GM13976 (cell line): ENCODE results near the gene SLC46A1.

Experiments used
- DNase-seq: peaks from one replicate; pipeline ENCODE4 v3.0.0; 2012; ENCODE audit warnings: low spot score
- CTCF ChIP-seq: IDR thresholded peaks from 2 replicates; pipeline ENCODE4 v1.5.1; 2012; ENCODE audit warnings: borderline replicate concordance, mild to moderate bottlenecking; ENCODE audit not compliant: insufficient read depth; ENCODE audit errors: extremely low read depth, missing control alignments, control extremely low read depth
- in situ Hi-C: fragments of 300-500 bp; cut with MboI; formaldehyde crosslinking; loops from one replicate; pipeline ENCODE4 v1.12.0; 2022; ENCODE audit warnings: low sequenced_read_pairs, mixed read lengths, inconsistent platforms; ENCODE audit not compliant: unreplicated experiment

SLC46A1 gene

GRCh38 chr17:28372203-28372944 lies 33.6 kb downstream of the SLC46A1 start:
- peak; percentile 63 for DNase-seq
- in situ Hi-C loops = loop anchor here (10.0 kb wide), 1 partner anchor 62 kb away; no protein-coding TSS in a partner anchor
- no peak for TF ChIP-seq CTCF

- DNase-seq = peak; percentile 96
- TF ChIP-seq CTCF = no peak
- in situ Hi-C loops = loop anchor here (10.0 kb wide), 1 partner anchor 63 kb away; no protein-coding TSS in a partner anchor
Observed at GRCh38 chr17:28371245-28372202, 34.5 kb downstream of the SLC46A1 start, which contains the start of gene SARM1. Gene SARM1, plus strand, starts transcription at chr17:28371694. Its CDS starts 339 bp downstream, at chr17:28372033.

GRCh38 chr17:28370744-28371103 lies 35.3 kb downstream of the SLC46A1 start:
- DNase-seq = no peak
- TF ChIP-seq CTCF = no peak
- in situ Hi-C loops = loop anchor here (10.0 kb wide), 1 partner anchor 64 kb away; no protein-coding TSS in a partner anchor

GRCh38 chr17:28370035-28370743 lies 35.8 kb downstream of the SLC46A1 start, which contains the start of gene VTN:
Gene VTN, minus strand, starts transcription at chr17:28370307. Its CDS starts 104 bp downstream, at chr17:28370203.
- in situ Hi-C loops = loop anchor here (10.0 kb wide), 1 partner anchor 65 kb away; no protein-coding TSS in a partner anchor
- DNase-seq = no peak
- no peak for TF ChIP-seq CTCF

GRCh38 chr17:28369684-28370034 lies 36.4 kb downstream of the SLC46A1 start:
- TF ChIP-seq CTCF = no peak
- in situ Hi-C loops = loop anchor here (10.0 kb wide), 1 partner anchor 65 kb away; no protein-coding TSS in a partner anchor
- DNase-seq = no peak

- no peak for TF ChIP-seq CTCF
- in situ Hi-C loops = no loop called here
- no peak for DNase-seq
Observed at GRCh38 chr17:28368915-28369683, 36.9 kb downstream of the SLC46A1 start.
